ENCODE data around the gene PACRG.

Gene PACRG

DNA sequence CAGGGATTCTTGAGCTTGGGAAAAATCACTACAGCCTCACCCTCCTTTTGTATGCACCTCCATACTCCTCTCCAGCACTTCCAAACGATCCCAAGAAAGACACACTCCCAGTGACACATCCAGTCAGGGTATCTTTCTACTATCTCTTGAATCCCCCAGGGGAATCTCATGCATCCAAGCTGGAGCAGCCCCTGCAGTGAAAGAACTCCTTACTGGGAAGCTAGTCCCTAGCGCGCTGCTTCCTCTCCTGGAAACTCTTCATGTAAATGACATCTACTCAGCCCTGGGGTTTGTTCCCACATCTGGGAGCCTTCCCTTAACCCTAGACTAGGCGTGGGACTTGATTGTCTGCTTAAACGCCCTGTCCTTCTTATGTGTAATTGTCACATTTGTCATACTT, 357.7 kb downstream of the PACRG start:
- no peak overlapping the region for H3K4me3 ChIP-seq (ENCODE audit: low read depth, low read length)
- no peak for DNase-seq (ENCODE audit: low read depth)
- TF ChIP-seq MYC (IDR thresholded peaks at IDR 0.05; ENCODE audit: low read depth, low read length) (no peak), POLR2A (IDR thresholded peaks at IDR 0.05; ENCODE audit: extremely low read depth, insufficient read length) (no peak)
- TF ChIP-seq, protein P1, sequence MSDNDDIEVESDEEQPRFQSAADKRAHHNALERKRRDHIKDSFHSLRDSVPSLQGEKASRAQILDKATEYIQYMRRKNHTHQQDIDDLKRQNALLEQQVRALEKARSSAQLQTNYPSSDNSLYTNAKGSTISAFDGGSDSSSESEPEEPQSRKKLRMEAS (IDR thresholded peaks at IDR 0.05; ENCODE audit: low read depth, low read length): no peak
- TF ChIP-seq, protein P2, sequence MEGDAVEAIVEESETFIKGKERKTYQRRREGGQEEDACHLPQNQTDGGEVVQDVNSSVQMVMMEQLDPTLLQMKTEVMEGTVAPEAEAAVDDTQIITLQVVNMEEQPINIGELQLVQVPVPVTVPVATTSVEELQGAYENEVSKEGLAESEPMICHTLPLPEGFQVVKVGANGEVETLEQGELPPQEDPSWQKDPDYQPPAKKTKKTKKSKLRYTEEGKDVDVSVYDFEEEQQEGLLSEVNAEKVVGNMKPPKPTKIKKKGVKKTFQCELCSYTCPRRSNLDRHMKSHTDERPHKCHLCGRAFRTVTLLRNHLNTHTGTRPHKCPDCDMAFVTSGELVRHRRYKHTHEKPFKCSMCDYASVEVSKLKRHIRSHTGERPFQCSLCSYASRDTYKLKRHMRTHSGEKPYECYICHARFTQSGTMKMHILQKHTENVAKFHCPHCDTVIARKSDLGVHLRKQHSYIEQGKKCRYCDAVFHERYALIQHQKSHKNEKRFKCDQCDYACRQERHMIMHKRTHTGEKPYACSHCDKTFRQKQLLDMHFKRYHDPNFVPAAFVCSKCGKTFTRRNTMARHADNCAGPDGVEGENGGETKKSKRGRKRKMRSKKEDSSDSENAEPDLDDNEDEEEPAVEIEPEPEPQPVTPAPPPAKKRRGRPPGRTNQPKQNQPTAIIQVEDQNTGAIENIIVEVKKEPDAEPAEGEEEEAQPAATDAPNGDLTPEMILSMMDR (IDR thresholded peaks at IDR 0.05; ENCODE audit: low read depth, low read length): no peak

DNA sequence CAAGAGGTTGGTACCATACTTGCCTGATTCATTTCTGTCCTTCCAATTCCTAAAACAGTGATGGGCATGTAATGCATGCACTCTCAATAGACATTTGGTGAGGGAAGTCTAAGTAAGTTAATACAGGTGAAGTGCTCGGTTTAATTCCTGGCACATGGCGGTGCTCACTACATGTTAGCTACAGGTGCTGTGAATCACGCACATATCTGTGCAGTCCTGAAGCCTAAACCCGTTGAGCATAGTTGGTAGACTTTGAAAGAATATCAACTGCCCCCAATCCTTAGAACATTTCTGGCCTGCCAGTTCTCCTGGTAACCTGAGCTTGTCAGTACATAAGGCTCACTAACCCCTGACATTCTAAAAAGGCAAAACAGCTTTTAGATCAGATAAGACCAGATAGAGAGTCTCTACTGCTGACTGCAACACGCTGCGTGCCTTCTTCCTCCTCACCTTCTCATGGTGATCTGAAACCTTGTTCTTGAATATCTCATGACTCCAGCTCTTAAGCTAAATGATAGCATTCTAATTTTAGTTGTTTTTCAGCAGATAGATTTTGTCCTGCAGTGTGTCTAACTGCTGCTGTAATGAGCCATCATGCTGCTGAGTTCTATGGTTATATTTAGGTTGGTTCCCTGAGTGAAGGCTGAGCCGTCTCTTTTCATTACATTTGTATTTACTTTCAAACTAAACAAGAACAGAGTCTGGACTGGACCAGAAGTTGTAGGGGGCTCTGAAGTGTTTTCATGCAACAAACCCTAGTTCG, 358.3 kb downstream of the PACRG start:
- no peak for DNase-seq (ENCODE audit: low read depth)
- H3K4me3 ChIP-seq (ENCODE audit: low read depth, low read length): no peak overlapping the region

DNA sequence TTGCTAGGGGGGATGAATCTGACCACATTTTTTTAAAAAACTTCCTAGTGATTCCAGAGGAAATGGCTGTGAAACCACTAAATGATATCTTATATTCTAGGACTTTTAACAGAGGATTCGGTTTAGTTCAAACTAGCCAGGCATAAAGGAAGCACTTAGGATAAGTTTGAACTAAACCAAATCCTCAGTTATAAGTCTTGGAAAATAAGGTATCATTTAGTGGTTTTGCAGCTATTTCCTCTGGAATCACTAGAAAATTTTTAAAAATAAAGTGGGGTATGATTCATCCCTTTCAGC, 358.8 kb downstream of the PACRG start:
- DNase-seq (ENCODE audit: low read depth): no peak
- TF ChIP-seq, protein P1 (IDR thresholded peaks at IDR 0.05; ENCODE audit: low read depth, low read length): no peak
- TF ChIP-seq, protein P2 (IDR thresholded peaks at IDR 0.05; ENCODE audit: low read depth, low read length): no peak
- TF ChIP-seq POLR2A (IDR thresholded peaks at IDR 0.05; ENCODE audit: extremely low read depth, insufficient read length): no peak
- no peak for TF ChIP-seq MYC (IDR thresholded peaks at IDR 0.05; ENCODE audit: low read depth, low read length)
- no peak overlapping the region for H3K4me3 ChIP-seq (ENCODE audit: low read depth, low read length)

More for the DNA sequence above, 358.3 kb downstream of the PACRG start:
- TF ChIP-seq MYC (IDR thresholded peaks at IDR 0.05; ENCODE audit: low read depth, low read length) (no peak), POLR2A (IDR thresholded peaks at IDR 0.05; ENCODE audit: extremely low read depth, insufficient read length) (no peak)
- TF ChIP-seq, protein P2 (IDR thresholded peaks at IDR 0.05; ENCODE audit: low read depth, low read length): no peak
- TF ChIP-seq, protein P1 (IDR thresholded peaks at IDR 0.05; ENCODE audit: low read depth, low read length): no peak

DNA sequence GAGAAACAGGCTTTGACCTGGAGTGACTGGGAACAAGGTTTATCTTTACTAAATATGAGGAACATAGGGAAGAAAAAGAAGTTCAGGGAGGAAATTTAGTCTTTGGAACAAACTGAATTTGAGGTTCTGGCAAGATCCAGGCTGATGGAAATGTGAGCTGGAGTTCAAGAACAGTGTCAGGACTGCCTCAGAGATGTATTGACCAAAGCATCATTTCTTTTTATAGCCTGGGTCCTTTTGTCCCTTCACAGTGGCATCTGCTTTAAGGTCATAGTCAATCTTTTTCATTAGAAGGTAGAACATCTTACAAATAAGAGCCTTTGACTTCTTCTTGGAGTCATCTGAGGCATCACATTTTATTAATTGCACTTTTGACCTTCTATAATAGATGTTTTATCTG, 360.2 kb downstream of the PACRG start:
- no peak overlapping the region for H3K4me3 ChIP-seq (ENCODE audit: low read depth, low read length)
- DNase-seq (ENCODE audit: low read depth): no peak
- TF ChIP-seq, protein P1 (IDR thresholded peaks at IDR 0.05; ENCODE audit: low read depth, low read length): no peak
- TF ChIP-seq, protein P2 (IDR thresholded peaks at IDR 0.05; ENCODE audit: low read depth, low read length): no peak
- no peak for TF ChIP-seq MYC (IDR thresholded peaks at IDR 0.05; ENCODE audit: low read depth, low read length)
- no peak for TF ChIP-seq POLR2A (IDR thresholded peaks at IDR 0.05; ENCODE audit: extremely low read depth, insufficient read length)

DNA sequence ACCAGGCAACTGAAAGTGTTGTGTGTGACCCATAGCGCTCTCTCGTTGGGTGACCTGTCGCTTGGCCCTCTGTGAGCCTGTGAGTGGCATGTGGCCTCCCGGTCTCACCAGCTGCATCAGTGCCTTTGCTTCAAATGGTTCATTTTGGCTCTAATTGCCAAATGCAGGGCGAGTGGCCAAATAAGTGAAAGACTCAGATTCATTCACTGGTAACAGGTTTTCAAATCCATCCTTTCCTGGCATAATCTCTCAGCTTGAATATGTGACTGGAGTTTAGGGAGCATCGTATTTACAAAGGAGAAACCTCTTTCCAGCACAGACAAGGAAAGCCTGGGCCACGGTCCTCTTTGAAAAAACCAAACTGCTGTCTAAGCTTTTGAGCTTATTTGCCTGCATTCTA, 365.1 kb downstream of the PACRG start:
- no peak overlapping the region for H3K4me3 ChIP-seq (ENCODE audit: low read depth, low read length)
- DNase-seq (ENCODE audit: low read depth): no peak
- TF ChIP-seq MYC (IDR thresholded peaks at IDR 0.05; ENCODE audit: low read depth, low read length): no peak
- TF ChIP-seq POLR2A (IDR thresholded peaks at IDR 0.05; ENCODE audit: extremely low read depth, insufficient read length): no peak
- TF ChIP-seq, protein P2 (IDR thresholded peaks at IDR 0.05; ENCODE audit: low read depth, low read length): no peak
- TF ChIP-seq, protein P1 (IDR thresholded peaks at IDR 0.05; ENCODE audit: low read depth, low read length): no peak

Measured in NB4 (cell line).